ENCODE results near the gene ADGRB3. TPM values are rescaled to one million over a fixed set of nuclear protein-coding genes. Genes with fewer than 3 reads are reported as not detected.

Gene ADGRB3
- polyA plus RNA-seq, 2 of the 4 experiments (the other 2 are of a cell fraction) = not detected

DNA sequence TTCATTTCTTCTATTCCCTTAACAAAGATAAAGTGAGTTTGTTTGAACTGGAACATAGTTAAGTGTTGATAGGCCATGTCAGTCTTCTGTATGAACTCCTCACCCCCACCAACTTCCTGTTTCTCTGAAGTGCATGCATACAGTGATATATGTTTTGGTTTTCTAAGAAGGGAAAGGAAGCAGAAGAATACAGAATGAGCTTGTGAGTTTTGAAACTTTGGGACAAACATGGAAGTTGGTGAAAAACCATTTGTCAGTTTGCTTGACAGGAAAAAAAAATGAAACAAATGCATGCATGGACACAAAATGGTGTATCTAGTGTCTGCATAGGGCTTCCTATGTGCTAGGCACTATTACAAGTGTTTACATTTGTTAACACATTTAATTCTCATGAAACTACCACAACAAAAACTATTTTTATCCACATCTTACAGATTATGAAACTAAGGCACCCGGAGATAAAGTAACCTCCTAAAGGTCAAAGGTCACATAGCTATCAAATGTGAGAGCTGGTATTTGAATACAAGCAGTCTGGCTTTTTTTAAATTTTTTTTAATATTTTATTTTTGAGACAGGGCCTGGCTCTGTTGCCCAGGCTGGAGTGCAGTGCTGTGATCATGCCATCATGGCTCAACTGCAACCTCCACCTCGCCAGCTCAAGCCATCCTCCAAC lies 105.9 kb downstream of the ADGRB3 start (continued):
- TF ChIP-seq, protein P1, sequence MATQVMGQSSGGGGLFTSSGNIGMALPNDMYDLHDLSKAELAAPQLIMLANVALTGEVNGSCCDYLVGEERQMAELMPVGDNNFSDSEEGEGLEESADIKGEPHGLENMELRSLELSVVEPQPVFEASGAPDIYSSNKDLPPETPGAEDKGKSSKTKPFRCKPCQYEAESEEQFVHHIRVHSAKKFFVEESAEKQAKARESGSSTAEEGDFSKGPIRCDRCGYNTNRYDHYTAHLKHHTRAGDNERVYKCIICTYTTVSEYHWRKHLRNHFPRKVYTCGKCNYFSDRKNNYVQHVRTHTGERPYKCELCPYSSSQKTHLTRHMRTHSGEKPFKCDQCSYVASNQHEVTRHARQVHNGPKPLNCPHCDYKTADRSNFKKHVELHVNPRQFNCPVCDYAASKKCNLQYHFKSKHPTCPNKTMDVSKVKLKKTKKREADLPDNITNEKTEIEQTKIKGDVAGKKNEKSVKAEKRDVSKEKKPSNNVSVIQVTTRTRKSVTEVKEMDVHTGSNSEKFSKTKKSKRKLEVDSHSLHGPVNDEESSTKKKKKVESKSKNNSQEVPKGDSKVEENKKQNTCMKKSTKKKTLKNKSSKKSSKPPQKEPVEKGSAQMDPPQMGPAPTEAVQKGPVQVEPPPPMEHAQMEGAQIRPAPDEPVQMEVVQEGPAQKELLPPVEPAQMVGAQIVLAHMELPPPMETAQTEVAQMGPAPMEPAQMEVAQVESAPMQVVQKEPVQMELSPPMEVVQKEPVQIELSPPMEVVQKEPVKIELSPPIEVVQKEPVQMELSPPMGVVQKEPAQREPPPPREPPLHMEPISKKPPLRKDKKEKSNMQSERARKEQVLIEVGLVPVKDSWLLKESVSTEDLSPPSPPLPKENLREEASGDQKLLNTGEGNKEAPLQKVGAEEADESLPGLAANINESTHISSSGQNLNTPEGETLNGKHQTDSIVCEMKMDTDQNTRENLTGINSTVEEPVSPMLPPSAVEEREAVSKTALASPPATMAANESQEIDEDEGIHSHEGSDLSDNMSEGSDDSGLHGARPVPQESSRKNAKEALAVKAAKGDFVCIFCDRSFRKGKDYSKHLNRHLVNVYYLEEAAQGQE (IDR thresholded peaks at IDR 0.05) = no peak
- no peak for TF ChIP-seq NR3C1 (IDR thresholded peaks at IDR 0.05)

DNA sequence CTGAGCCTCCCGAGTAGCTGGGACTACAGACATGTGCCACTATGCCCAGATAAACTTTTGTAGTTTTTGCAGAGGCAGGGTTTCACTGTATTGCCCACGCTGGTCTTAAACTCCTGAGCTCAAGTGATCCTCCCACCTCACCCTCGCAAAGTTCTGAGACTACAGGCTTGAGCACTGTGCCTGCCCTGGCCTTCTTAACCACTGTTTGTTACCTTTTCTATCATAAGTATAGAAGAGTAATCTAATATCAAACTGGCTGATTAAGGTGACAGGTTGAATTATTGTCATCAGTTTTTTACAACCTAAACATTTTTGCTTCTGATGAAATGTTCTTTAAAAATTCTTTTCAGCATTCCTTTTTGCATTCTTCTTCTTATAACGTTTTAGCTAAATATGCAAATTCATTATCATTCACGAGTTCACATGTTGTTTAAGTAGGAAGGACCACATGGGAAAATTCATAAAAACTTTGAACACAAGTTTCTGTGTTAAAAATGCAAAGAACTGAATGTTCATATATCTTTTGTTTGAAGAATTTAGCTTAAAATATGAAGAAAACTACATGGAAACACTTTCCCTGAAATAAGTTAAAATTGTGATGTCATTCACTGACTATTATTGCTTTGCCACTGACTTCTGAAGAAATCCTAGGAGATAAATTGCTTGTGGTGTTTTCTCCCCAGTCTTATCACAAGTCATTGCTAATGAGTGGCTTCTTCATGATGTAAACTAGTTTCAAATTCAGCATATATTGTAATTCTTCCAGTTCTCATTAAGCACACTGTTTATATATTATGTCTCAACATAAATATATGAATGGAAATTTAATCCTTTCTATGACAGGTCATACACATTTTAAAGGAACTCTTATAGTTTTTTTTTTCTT lies 106.7 kb downstream of the ADGRB3 start:
- no peak for TF ChIP-seq EP300 (IDR thresholded peaks at IDR 0.05)
- TF ChIP-seq, protein P2, sequence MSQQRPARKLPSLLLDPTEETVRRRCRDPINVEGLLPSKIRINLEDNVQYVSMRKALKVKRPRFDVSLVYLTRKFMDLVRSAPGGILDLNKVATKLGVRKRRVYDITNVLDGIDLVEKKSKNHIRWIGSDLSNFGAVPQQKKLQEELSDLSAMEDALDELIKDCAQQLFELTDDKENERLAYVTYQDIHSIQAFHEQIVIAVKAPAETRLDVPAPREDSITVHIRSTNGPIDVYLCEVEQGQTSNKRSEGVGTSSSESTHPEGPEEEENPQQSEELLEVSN (IDR thresholded peaks at IDR 0.05; ENCODE audit: borderline replicate concordance, low read depth) = no peak
- no peak for TF ChIP-seq NFE2L2 (conservative IDR thresholded peaks at IDR 0.05; ENCODE audit: low read length)
- TF ChIP-seq NR3C1 (IDR thresholded peaks at IDR 0.05) = no peak
- TF ChIP-seq RARB (CRISPR knock-in tag; IDR thresholded peaks at IDR 0.05) = no peak
- no peak for TF ChIP-seq CBX2 (IDR thresholded peaks at IDR 0.05; ENCODE audit: borderline replicate concordance, low read depth)
- TF ChIP-seq ZC3H11A (IDR thresholded peaks at IDR 0.05) = no peak
- no peak for TF ChIP-seq POLR2AphosphoS2 (conservative IDR thresholded peaks at IDR 0.05; ENCODE audit: low read length)
- TF ChIP-seq EHF (CRISPR knock-in tag; IDR thresholded peaks at IDR 0.05) = no peak
- no peak for TF ChIP-seq ZFP36 (IDR thresholded peaks at IDR 0.05; ENCODE audit: borderline replicate concordance, partially characterized antibody)
- no peak for TF ChIP-seq POLR2A (IDR thresholded peaks at IDR 0.05; ENCODE audit: low read length)
- TF ChIP-seq HOXB13 (CRISPR knock-in tag; IDR thresholded peaks at IDR 0.05; ENCODE audit: low read depth) = no peak
- no peak for TF ChIP-seq CHD2 (IDR thresholded peaks at IDR 0.05; ENCODE audit: low read length, partially characterized antibody)
- TF ChIP-seq FOXS1 (CRISPR knock-in tag; IDR thresholded peaks at IDR 0.05) = no peak
- TF ChIP-seq CTCF (IDR thresholded peaks at IDR 0.05) = no peak
- TF ChIP-seq, protein P3, sequence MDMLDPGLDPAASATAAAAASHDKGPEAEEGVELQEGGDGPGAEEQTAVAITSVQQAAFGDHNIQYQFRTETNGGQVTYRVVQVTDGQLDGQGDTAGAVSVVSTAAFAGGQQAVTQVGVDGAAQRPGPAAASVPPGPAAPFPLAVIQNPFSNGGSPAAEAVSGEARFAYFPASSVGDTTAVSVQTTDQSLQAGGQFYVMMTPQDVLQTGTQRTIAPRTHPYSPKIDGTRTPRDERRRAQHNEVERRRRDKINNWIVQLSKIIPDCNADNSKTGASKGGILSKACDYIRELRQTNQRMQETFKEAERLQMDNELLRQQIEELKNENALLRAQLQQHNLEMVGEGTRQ (IDR thresholded peaks at IDR 0.05) = no peak
- TF ChIP-seq SMC3 (IDR thresholded peaks at IDR 0.05) = no peak
- no peak for TF ChIP-seq TFCP2L1 (CRISPR knock-in tag; IDR thresholded peaks at IDR 0.05)
- WGBS (ENCODE audit: missing lambda C conversion rate) = 30% methylated on average over 5 of the region's 5 CpGs
- Histone ChIP-seq H3K4me2 (no peak overlapping the region), H3K27ac (no peak overlapping the region), H3K4me1 (no peaks in the 10 kb centered on the region), H3K9me3 (no peaks in the 10 kb centered on the region), H3K4me3 (no peak overlapping the region)
- POLR2A ChIA-PET = no interaction called here
- DNase-seq (ENCODE audit: low read depth in 1 of 2, low spot score in 1 of 2) (no peak), ATAC-seq (no peak), FAIRE-seq (no peak)
- CTCF ChIA-PET = no interaction called here

Measured in A549 (cell line).